ENCODE results near the gene PLXND1. TPM values are rescaled to one million over a fixed set of nuclear protein-coding genes. Genes with fewer than 3 reads are reported as not detected.
A peak's percentile ranks its signal among the peaks of the same experiment; 100 is the strongest.
"Not testable (repeated sequence)": the region's sequence is repeated elsewhere in the genome, so short reads cannot be mapped to it uniquely, and the experiment has no call there.

Gene PLXND1
- total RNA-seq, 2 donors from 2014 or later, result 47.7 to 135 TPM

DNA sequence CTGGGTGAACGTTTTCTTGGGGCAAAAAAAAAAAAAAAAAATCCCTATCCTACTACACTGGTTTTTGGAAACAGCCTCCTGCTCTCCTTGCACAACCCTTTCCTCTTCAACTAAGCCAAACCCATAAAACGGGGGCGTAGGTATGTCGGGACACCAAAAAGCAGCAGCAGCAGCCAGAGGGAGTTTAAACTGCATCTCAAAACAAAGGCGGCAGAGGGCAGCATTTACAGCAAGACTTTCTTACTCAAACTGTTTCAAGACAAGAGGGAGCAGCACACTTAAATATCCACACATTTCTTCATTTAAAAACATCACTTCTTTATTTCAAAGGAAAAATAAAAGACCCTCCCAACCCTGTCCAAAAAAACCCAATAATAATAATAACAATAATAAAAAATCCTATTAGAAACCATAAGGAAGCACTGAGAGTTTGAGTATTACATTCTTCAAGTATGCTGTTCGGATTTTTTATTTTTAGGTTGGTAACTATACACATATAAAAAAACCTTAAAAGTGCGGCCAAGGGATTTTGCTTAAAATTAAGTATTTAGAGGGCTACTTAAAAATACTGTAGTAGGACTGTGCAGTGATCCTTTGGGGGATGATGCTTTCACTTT is 43.9 kb upstream of the PLXND1 start:
- no peaks in the 10 kb centered on the region for H3K27me3 ChIP-seq
- intact Hi-C loops (cut with DNase I), result no loop called here
- no peak overlapping the region for H3K27ac ChIP-seq
- H3K36me3 ChIP-seq (replicated peaks in 1 of 2; ENCODE audit: insufficient read depth in 1 of 2, low read depth in 2 of 2), result peaks cover 0 to 2% of the 10 kb centered on the region in 2 donors
- 33 to 35% methylated on average over 7 of the region's 7 CpGs for WGBS, 2 donors
- TF ChIP-seq POLR2A (IDR thresholded peaks at IDR 0.05), result no peak
- TF ChIP-seq, protein P1, sequence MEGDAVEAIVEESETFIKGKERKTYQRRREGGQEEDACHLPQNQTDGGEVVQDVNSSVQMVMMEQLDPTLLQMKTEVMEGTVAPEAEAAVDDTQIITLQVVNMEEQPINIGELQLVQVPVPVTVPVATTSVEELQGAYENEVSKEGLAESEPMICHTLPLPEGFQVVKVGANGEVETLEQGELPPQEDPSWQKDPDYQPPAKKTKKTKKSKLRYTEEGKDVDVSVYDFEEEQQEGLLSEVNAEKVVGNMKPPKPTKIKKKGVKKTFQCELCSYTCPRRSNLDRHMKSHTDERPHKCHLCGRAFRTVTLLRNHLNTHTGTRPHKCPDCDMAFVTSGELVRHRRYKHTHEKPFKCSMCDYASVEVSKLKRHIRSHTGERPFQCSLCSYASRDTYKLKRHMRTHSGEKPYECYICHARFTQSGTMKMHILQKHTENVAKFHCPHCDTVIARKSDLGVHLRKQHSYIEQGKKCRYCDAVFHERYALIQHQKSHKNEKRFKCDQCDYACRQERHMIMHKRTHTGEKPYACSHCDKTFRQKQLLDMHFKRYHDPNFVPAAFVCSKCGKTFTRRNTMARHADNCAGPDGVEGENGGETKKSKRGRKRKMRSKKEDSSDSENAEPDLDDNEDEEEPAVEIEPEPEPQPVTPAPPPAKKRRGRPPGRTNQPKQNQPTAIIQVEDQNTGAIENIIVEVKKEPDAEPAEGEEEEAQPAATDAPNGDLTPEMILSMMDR (IDR thresholded peaks at IDR 0.05), result peak; percentile 19 to 80 (median 68)
- no peak overlapping the region for H3K4me3 ChIP-seq
- peaks cover 4% of the 10 kb centered on the region for H3K4me1 ChIP-seq
- peak; percentile 49 to 71 (median 67) for DNase-seq
- peak; percentile 72 for ATAC-seq
- H3K9me3 ChIP-seq, result no peaks in the 10 kb centered on the region

DNA sequence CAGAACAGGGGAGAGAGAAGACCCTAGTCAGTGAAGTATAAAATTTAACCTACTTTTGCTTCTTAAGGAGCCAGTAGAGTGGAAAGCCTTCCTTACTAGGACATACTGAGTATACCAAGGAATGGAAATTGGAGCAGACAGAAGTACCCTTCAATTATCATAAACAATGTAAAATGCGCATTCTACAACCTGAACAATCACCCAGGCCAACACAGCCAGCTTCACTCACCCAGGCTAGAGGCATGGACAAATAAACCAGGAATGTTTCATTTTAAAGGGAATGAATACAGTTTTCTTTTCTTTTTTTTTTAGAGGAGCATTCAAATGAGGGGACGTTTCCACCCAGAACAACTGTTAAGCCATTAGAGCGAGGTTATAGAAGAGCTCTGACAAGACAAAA is 41.9 kb upstream of the PLXND1 start:
- Histone ChIP-seq H3K4me3 (no peak overlapping the region), H3K9me3 (no peaks in the 10 kb centered on the region), H3K36me3 (replicated peaks in 1 of 2; ENCODE audit: insufficient read depth in 1 of 2, low read depth in 2 of 2) (peaks cover 0 to 2% of the 10 kb centered on the region in 2 donors), H3K27ac (no peak overlapping the region), H3K27me3 (no peaks in the 10 kb centered on the region), H3K4me1 (peaks cover 4% of the 10 kb centered on the region)
- 75 to 87% methylated on average over 3 of the region's 3 CpGs for WGBS, 2 donors
- intact Hi-C loops (cut with DNase I), result no loop called here
- DNase-seq (no peak), ATAC-seq (no peak)
- TF ChIP-seq, protein P1 (IDR thresholded peaks at IDR 0.05), result no peak
- TF ChIP-seq POLR2A (IDR thresholded peaks at IDR 0.05), result no peak

DNA sequence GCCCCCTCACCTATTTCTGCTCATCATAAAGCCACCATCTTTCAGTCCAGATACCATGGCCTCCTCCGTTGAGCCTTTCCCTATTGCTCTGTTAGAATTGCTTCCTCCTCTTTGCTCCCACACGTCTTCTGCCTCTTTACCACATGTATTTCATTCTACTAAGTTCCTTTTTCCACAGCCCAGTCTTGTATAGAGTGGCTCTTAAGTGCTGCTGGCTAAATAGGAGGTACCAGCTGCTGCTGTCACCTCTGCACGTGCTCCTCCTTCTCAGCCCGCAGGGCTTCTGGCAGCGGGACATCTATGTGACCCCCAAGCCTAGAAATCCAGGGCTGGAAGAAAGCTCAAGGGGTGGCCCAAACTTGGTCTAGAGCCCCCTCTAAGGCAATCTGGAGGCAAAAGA is 38.8 kb upstream of the PLXND1 start:
- no peaks in the 10 kb centered on the region for H3K4me1 ChIP-seq
- TF ChIP-seq POLR2A (IDR thresholded peaks at IDR 0.05), result no peak
- TF ChIP-seq, protein P1 (IDR thresholded peaks at IDR 0.05), result no peak
- ATAC-seq, result no peak
- intact Hi-C loops (cut with DNase I), result no loop called here
- H3K4me3 ChIP-seq, result no peak overlapping the region
- WGBS, 2 donors, result 74 to 87% methylated on average over 5 of the region's 5 CpGs
- no peak for DNase-seq
- no peaks in the 10 kb centered on the region for H3K9me3 ChIP-seq
- H3K27ac ChIP-seq, result no peak overlapping the region
- H3K27me3 ChIP-seq, result no peaks in the 10 kb centered on the region
- H3K36me3 ChIP-seq (replicated peaks in 1 of 2; ENCODE audit: insufficient read depth in 1 of 2, low read depth in 2 of 2), result no peaks in the 10 kb centered on the region

DNA sequence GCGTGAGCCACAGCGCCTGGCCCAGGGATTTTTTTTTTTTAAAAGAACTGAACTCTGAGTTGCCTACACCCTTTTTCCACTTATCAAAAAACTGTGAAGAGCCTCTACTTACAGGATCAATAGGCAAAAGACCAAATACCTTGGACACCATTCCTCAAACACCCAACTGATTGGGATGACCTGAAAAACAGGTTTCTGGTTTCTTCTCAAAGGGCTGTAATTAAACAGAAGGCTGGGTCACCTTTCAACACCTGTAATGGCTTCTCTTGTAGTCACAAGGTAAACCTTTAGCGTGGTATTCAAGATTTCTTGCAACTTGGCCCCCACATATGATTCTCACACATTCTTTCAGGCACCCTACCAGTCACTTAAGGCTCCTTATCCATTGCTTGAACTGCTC is 38.4 kb upstream of the PLXND1 start:
- no peak for TF ChIP-seq POLR2A (IDR thresholded peaks at IDR 0.05)
- TF ChIP-seq, protein P1 (IDR thresholded peaks at IDR 0.05), result no peak
- Histone ChIP-seq H3K9me3 (no peaks in the 10 kb centered on the region), H3K27ac (no peak overlapping the region), H3K36me3 (replicated peaks in 1 of 2; ENCODE audit: insufficient read depth in 1 of 2, low read depth in 2 of 2) (no peaks in the 10 kb centered on the region), H3K4me1 (no peaks in the 10 kb centered on the region), H3K27me3 (no peaks in the 10 kb centered on the region), H3K4me3 (no peak overlapping the region)
- DNase-seq (no peak), ATAC-seq (no peak)
- 85 to 97% methylated on average over 3 of the region's 3 CpGs for WGBS, 2 donors
- intact Hi-C loops (cut with DNase I), result no loop called here

DNA sequence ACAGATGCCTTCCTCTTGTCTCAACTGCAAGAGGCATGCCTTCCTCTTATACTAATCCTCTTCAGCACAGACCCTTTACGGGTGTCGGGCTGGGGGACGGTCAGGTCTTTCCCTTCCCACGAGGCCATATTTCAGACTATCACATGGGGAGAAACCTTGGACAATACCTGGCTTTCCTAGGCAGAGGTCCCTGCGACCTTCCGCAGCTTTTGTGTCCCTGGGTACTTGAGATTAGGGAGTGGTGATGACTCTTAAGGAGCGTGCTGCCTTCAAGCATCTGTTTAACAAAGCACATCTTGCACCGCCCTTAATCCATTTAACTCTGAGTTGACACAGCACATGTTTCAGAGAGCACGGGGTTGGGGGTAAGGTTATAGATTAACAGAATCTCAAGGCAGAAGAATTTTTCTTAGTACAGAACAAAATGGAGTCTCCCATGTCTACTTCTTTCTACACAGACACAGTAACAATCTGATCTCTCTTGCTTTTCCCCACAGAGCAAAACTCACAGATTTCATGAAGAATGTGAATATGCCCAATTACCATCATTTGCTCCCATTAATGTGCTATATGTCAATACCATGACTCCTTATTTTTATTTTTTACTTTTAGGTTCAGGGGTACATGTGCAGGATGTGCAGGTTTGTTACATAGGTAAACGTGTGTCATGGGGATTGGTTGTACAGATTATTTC is 35.2 kb upstream of the PLXND1 start:
- H3K27ac ChIP-seq; H3K36me3 ChIP-seq (replicated peaks in 1 of 2; ENCODE audit: insufficient read depth in 1 of 2, low read depth in 2 of 2); H3K4me1 ChIP-seq; H3K27me3 ChIP-seq; H3K4me3 ChIP-seq; intact Hi-C loops (cut with DNase I); DNase-seq; H3K9me3 ChIP-seq; ATAC-seq: not testable (repeated sequence)
- whole genome bisulfite sequencing, 2 donors, result 33 to 34% methylated on average over 10 of the region's 10 CpGs

DNA sequence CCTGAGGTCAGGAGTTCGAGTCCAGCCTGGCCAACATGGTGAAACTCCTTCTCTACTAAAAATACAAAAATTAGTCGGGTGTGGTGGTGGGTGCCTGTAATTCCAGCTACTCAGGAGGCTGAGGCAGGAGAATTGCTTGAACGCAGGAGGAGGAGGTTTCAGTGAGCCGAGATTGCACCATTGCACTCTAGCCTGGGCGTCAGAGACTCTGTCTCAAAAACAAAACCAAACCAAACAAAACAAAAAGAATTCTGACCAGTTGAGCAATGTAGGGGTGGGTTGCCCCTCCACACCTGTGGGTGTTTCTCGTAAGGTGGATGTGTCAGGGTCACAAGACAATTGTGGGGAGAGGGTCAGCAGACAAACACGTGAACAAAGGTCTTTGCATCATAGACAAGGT is 34.5 kb upstream of the PLXND1 start:
- H3K4me1 ChIP-seq; H3K27ac ChIP-seq; DNase-seq; H3K36me3 ChIP-seq (replicated peaks in 1 of 2; ENCODE audit: insufficient read depth in 1 of 2, low read depth in 2 of 2); H3K9me3 ChIP-seq; intact Hi-C loops (cut with DNase I); H3K4me3 ChIP-seq; H3K27me3 ChIP-seq; ATAC-seq: not testable (repeated sequence)
- WGBS, 2 donors, result 88 to 90% methylated on average over 7 of the region's 7 CpGs

Measured in body of pancreas (tissue), 4 donors.